NCI-H1417 treated with DMSO at 0.1 percent for 48 hours (cell line): ENCODE results near the gene NAIF1.

ENCODE experiments used
- DNase-seq: peaks from one replicate; lab custom pipeline; 2025; lab: John Stamatoyannopoulos, UW

NAIF1 gene

DNA sequence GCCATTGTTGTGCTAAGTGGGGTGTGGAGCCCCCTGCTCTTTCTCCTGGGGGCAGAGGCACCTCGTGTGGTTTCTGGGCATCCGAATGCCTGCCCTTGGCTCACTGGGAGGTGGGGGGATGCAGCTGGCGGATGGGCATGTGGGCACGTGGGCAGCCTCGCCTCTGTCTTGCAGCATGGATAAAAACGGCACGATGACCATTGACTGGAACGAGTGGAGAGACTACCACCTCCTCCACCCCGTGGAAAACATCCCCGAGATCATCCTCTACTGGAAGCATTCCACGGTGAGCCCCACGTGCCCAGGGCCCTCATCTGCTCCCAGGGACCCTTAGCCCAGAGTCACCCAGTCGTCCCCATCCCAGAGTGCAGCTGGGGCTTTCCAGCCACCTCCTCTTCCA lies 35.1 kb upstream of the NAIF1 start:
- DNase-seq: no peak

DNA sequence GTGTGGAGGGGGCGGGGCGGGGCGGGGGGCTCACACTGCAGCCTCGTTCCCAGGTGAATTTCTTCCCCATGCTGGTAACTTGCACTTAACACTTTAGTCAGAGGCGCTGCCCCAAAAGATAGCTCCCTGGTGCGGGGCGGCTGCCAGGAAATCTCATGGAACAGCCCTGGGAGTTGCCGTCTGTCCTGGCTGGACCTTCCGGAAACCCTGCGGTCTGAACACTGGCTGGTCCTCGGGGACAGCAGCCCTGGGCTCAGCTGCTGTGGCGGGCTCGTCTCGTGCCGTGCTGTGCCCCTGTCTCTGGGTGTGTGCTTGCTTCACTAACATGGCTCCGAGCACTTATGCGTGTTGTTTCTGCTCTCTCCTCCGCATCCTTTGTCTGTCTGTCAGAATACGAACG lies 34.6 kb upstream of the NAIF1 start:
- no peak for DNase-seq

DNA sequence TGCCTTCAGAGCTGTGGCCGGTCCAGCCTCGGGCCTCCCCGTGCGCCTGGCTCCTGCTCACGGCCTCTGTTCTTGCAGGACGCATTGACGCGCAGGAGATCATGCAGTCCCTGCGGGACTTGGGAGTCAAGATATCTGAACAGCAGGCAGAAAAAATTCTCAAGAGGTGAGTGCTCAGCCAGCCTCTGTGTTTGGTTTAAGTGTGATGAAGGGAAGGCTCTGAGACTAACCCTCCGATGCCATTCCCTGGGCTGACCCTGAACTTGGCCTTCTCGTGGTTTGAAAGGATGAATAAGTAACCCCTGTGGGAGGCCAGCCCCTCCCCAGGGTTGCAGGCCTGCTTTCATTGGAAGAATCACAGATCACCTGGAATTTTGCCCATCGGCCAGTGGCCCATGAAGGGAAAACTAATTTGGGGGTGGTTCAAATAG lies 34.1 kb upstream of the NAIF1 start:
- no peak for DNase-seq

DNA sequence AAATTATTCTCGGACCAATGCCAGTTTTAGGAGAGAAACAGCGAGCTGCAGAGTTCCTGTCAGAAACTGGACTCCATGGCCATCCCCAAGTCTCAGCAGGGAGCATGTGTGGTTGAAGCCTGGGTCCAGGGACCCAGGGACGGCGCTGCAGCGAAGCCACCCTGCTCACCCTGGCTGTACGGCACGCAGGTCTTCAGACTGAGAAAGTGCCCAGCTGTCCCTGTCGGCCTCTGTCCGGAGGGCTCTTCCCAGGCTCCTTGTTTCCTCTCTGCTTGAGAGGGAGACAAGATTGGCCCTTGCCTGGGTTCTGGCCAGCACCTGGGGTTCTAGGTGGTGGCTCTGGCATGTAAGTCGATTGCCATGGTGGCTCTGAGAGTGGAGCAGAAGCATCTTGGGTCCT lies 33.5 kb upstream of the NAIF1 start:
- DNase-seq: no peak

DNA sequence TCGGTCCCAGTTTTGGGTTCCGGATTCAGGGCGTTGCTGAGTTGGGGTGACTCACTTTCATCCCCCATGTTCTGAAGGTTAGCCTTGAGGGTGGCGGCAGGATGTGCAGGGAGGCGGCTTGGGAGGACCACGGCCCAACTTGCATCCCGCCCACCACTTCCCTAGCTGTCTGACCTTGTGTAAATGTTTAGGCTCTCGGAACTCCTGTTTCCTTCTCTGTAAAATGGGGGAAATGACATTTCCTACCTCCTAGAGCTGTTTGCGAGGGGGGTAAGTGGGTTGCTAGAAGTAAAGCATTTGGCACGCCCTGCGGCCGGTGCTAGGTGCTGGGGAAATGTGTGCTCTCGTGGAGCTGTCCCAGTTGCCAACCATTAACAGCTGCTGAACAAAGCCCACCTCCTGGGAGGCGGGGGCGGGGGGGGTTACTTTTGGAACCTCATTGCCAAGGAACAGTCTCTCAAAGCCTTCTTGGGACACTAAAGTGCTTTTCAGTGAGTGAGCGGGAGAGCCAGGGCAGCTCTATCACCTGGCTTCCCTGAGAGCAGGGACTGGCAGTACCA lies 32.9 kb upstream of the NAIF1 start:
- no peak for DNase-seq

DNA sequence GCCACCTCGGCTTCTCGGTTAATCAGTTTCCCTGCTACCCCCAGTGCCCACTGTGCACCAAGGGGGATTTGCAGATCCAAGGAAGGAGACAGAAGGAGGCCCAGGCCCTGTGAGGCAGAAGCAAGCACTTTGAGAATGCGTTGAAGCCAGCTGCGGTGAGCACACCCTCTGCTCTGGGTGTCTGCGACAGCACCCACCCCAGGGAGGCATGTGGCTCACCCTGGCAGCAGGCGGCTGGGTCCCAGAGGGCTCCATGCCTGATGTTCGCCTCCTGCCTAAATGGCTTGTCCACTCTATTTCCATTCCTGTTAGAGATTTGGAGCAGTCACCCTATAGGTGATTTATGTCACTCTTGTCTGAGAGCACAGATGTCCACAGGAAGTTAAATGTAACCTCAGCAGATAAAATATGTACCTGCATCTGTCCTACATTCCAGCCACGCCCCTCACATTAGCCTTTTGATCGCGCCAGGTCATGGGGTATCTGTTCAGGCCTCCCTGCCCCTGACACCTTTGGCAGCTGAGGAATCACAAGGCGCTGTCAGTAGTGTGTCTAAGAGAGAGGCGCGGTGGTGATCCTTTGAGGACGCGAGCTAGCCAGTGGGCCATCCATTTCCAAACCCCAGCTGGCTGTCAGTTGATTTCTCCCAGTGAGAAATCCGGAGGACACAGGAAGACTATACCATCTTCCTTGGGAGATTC lies 32.3 kb upstream of the NAIF1 start:
- no peak for DNase-seq

DNA sequence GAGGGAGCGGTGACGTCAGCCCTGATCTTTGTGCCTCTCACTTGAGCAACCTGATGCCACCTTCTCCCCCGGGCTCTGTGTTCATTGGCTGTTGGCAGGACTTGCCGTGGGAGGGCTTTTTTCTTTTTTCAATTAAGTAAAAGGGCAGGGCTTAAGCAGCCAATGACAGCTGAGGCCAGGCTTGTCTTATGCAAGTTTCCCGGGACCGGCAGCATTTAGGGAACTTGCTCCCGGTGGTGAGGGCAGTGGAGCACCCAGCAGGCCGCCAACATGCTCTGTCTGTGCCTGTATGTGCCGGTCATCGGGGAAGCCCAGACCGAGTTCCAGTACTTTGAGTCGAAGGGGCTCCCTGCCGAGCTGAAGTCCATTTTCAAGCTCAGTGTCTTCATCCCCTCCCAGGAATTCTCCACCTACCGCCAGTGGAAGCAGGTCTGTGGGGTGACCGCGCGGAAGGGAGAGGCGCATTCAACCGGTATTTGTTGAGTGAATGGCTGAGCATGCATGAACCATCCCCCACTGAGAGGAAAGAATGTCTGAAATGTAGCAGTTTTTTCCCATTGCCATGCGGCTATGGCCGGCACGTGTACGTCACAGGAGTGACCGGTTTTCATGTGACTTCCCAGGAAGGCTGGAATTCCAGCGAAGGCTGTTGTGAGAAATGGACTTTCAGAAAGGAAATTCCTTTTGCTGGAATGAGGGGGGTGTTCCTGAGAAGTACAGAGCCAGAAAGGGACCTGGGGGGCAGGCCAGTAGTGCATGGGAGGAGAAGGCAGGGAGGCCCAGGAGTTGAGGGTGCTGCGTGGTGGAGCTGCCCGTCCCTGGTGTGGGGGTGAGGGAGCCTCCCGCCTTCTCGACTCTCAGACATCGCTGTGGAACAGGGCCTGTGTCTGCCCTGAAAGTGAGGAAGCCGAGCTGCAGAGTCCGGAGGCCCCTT lies 31.4 kb upstream of the NAIF1 start:
- peak; percentile 35 for DNase-seq

DNA sequence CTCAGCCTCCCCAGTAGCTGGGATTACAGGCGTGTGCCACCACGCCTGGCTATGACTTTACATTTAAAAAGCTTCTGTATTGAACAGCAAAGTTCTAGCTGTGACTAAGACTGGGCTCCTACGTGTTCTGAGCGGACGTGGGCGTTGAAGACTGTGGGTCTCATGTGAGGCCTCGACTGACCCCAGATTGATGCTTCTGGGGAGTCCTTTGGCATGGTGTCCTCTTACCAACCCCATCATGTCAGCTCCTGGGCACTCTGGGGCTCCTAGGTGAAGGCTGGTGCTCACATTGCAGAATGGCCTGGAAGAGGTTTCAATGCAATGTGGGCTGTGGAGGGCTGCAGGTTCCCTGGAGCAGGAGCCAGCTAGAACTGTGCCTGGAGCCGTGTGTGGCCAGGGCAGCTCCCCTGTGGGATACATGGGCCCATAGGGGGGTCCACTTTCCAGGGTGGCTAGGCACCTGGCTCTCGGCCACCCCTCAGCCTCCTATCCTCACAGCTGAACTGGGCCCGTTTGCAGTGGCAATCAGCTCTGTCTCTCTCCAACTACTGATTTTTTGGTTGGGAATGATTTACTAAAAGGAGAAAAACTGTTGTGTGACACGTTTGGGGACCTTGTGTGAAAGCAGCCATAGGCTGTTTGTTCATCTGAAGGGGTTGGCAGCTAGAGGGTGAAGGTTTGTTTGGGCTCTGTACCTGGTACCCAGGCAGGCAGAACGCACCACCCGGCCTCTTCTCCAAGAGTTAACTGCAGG lies 30.6 kb upstream of the NAIF1 start:
- no peak for DNase-seq

DNA sequence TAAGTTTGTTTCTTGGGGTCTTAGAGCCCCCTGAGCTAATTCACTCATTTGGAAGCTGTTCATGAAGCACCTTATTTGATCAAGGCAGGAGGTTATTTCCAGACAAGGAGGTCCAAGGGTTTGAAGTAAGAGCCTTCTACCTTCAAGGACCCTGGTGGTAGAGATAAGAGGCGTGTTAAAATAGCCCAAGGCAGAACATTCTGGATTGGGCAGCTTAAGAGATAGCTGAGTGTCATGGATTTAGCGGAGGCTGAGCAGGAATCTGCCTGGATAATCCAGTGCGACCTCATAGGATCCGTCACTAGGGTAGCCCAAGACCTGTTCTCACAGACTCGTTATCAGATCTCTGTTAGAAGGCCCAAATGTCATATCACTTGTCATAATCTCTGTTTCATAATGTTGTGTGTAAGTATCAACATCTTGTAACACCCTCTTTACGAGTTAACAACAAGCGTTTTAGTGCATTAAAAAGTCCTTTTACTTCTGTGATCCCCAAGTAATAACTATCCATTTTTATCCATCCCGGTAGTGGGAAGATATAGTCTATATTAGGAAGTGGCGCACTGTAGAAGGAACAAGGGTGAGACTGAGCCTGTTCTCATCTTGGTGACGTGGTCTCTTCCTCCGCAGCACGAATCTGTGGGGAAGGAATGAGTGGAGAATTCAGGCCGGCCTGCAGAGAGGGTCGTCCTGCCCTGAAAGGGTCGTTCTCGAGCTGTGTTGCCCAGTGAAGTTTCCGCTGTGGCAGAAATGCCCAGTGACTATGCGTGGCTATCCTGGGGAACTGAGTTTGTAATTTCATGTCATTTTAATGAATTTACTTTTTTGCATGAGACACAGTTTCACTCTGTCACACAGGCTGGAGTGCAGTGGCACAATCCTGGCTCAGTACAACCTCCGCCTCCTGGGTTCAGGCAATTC lies 29.8 kb upstream of the NAIF1 start:
- DNase-seq: no peak

DNA sequence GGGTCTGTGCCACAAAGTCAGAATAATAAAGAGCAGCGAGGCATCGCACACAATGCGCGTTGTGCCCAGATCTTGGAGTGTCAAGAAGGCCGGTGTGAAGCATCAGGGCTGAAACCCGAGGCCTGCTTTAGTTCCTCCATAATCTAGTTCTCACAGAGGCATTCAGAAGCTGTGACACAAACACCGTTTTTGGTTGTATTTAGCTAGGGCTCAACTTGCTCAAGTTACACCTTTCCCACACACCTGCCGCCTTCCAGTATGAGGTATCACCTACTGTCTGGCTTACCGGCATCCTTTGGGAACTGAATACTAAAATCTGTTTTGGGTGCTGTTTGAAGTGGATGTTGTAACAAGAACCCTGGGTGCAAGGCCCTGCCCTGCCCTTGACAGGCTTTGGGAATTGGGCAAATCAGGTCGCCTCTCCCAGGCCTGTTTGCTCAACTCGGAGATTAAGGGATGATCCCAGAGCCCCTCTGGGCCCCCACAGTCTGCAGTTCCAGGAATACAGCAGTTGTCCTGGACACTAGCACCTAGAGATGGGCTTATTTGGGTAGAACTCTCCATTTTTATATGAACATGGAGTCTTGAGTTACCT lies 27.9 kb upstream of the NAIF1 start:
- no peak for DNase-seq

DNA sequence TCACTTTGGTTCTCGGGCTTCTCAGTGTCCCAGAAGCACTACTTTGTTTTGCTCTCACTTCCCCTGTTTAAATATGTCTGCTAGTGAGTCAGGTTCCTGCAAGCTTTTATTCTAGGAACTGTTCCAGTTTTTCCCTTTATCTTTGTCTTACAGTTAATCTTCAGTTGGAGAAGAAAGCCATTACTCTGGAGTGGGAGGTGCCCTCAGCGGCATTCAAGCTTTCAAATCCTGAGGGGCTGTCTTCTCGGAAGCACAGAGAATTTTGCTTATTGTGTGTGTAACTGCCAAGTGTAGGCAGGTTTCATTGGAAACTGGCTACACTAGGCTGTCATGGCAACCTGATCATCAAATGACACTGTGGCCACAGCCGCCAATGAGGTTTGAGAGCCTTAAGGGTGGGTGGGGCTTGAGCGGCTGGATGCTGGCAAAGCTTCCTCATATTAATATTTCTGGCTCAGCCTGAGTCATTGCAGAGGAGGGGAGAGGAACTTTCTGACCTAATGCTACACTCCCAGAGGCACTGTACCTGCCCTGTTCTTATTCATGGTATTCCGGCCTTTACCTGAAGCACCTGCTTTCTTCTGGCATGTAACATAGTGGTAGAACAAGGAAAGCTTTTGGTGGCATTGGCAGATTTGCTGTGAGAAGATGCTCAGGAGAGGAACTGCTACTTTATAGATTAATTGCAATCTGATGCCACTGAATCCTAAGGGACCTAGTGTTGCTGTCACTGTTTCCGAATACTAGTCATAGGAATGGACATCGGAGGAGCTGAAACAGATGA lies 27.2 kb upstream of the NAIF1 start:
- peak; percentile 58 for DNase-seq

DNA sequence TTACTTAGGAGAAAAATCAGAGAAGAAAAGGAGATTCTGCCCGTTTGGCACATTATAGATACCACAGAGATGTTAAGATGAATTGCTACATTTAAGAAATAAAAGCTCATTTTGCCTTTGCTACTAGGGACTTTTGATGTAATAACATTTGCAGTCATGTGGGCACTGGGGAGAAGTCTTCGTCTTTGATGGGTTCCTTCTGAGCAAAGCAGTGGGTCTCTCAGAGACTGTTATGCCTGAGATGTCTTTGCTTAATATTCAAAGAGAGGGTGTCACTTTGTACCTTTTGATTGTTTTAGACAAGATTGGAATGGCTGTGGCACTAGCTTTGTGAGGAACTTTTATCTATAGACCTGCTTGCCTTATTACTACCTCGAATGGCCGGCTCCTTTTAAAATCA lies 25.9 kb upstream of the NAIF1 start:
- DNase-seq: no peak

DNA sequence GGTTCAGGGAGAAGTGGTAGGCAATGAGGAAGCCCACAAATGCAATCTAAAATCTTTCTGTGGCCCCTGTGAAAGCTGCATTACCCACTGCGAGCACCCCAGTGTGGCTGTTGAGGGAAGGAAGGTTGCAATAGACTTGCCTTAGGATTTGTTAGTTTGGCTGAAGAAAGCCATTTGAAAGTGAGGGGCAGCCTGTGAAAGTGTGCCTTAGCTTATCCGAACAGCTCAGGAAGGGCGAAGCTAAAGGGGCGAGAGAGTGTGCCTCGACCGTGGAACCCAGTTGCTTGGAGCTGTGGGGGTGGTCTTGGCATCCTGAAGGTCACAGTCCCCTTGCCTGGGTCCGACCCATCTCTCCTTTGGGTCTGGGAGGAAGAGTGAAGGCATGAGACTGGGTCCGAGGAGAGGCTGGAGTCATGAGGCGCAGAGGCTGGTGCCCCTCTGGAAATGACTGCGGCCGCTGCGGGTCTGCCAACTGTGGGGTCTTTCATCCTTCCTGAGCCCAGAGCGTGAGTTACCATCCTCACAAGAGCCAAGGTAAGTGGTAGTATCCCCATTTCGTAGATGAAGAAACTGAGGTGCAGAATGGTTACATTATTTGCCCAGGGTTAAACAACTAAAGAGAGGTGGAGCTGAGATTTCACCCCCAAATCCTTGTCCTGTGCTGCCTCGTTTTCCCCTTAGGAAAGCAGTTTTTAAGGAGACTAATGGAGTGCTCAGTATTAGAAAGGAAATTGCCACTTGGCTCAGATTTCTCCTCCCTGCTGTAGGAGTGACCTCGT lies 25.3 kb upstream of the NAIF1 start:
- no peak for DNase-seq

DNA sequence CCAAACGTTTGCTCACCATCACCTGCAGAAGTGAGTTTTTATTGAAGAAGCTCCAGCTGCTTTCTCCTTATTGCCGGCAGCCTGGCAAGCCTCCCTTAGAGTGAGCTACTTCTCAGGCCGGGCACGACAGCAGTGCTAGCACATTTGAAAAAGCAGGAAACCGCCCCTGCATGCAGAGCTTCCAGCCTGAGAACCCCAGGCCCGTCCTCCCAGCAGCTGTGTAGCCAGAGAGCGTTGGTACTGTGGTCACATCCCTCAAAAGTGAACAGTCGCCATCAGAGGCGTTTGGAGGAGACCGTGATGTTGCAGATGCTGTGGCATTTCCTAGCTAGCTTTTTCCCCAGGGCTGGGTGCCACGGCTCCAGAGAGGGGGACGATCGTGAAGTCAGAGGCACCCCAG lies 24.5 kb upstream of the NAIF1 start:
- no peak for DNase-seq

DNA sequence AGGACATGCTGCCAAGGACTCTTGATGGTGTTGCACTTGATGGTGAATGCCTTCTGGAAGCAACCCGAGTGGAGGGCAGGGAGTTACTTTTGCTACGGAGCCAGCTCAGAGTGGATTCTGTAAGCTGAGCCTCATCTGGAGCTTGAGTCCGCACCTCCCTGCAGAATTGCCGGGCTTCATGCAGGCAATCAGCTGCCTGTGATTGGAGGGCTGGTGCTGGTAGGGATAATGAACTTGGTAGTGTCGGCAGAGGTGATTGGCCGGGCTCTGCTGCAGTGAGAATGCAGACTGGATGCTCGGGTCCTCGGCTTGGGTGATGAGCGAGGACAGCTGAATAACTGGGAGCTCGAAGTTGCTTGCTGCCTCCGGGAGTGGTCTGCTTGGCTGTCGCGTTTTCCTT lies 24.0 kb upstream of the NAIF1 start:
- DNase-seq: no peak

DNA sequence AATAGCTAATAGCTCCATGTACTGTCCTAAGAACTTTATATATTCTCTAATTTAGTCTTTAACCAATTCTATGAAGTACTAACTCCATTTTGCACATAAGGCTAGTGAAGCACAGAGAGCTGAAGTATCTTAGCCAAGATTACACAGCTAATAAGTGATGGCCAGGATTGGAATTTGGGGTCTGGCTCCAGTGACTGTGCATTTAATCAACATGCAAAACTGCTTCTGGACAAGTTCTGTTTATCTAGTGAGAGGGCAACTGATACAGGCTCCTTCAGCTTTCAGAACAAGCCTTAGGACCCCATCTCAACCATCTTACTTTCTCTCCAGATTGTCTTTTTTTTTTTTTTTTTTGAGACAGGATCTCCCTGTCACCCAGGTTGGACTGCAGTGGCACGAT lies 22.2 kb upstream of the NAIF1 start:
- DNase-seq: no peak

DNA sequence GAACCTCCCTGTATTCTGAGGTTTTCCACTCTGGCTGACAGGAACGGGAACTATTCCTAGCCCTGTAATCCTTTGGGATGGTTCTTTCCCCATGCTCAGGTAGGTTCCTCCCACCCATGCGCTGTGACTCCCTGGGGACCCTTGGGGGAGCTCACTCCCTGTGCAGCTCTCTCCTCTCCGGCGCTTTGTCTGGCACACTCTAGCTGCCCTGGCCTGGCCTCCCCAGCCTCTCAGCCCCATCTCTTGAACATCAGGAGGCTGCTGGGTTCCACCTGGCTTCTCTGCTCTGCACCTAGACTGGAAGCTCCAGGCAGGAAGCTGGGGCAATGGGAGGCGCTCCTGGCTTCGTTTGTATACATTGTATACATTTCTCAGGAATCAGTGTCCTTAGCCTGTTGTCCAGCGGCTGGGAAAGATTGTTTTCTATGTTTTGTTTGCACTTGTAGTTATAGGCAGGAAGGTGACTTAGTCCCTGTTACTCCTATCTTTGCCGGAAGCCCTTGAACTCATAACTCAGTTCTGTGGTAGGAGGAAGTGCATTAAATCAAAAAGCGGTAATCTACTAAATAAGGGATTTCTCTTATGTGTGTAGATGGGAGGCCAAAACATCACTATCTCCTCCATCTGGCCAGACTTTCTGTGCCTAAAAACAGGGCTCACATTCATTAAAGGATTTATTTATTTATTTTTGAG lies 21.3 kb upstream of the NAIF1 start:
- no peak for DNase-seq

DNA sequence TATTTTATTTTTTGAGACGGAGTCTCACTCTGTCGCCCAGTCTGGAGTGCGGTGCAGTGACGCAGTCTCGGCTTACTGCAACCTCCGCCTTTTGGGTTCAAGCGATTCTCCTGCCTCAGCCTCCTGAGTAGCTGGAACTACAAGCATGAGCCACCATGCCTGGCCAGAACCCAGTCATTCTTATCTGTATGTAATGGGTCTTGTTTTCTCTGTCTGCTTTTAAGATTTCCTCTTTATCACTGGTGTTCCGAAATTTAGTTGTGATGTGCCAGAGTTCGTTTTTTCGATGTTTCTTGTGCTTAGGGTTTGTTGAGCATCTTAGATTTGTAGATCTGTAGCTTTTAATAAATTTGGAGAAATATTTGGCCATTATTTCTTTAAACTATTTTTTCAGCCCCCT lies 20.1 kb upstream of the NAIF1 start:
- no peak for DNase-seq

DNA sequence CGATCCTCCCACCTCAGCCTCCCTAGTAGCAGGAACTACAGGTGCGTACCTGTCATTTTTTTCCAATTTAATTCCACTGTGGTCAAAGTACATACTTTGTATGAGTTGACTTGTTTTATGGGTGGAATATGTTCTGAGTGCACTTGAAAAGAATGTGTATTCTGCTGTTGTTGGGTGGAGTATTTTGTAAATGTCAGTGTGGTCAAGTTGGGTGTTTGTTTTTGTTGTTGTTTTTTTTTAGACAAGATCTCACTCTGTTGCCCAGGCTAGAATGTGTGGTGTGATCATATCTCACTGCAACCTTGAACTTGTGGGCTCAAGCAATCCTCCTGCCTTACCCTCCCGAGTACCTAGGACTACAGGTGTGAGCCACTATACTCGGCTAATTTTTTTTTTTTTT lies 18.8 kb upstream of the NAIF1 start:
- no peak for DNase-seq
